GM18873 (cell line): ENCODE data around the gene UBL7.

Source experiments
- ATAC-seq: cut with Tn5 transposase; IDR thresholded peaks from one replicate; pipeline ENCODE4 v1.9.1; 2021; ENCODE audit warnings: mild to moderate bottlenecking, moderate library complexity, moderate number of reproducible peaks; ENCODE audit not compliant: unreplicated experiment, low FRiP score

UBL7 gene

DNA sequence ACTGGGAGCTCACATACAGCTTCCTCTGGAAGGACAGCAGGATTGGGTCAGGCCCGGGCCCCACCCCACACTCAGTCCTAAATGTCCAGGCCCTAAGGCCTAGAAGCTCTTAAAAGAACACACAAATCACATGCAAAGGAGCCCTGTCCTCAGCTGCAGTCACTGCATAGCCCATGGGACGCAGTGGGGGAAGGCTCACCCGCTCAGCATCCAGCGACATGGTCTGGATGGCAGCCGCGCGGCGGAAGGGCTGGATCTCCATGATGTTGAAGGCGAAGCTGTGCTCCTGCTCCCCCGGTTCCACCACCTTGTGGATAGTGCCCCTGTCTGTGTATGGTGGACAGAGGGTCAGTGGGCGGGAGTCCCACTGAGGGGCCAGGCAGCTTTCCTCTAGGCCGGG lies 49.3 kb downstream of the UBL7 start:
- no peak for ATAC-seq

DNA sequence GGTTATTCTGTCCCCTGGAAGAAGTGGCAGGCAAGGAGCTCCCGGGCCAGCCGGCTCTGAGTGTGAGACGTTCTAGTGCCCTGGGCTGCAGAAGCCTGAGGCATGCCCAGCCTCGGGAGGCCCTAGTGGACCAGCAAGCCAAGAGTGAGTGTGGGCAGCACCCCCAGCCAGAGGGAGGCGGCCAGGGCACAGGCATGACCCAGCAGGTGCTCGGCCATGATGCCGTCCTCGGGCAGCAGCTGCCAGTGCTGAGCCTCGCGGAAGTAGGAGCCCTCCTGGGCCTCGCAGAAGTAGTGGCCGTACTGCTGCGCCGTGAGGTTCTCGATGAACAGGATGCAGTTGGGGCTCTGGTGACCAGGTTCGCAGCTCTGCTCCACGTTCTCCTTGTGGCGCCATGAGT lies 50.5 kb downstream of the UBL7 start:
- ATAC-seq, result no peak

DNA sequence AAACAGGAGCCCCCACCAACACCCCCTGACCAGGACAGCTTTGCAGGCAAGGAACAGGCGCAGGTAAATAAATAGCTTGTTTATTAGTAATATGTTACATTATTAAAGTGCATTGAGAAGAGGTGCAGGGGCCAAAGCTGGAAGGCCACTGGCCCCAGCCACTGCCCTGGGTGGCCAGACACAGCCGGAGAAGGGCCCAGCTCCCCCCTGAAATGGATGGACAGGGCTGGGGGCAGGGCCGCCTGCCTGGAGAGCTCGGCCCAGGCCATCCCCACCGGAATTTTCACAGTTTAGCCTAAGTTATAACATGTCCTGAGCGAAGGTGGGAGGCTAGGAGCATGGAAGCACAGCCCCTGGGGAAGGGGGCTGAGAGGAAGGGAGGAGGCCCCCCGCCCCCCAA lies 51.7 kb downstream of the UBL7 start:
- ATAC-seq, result no peak

DNA sequence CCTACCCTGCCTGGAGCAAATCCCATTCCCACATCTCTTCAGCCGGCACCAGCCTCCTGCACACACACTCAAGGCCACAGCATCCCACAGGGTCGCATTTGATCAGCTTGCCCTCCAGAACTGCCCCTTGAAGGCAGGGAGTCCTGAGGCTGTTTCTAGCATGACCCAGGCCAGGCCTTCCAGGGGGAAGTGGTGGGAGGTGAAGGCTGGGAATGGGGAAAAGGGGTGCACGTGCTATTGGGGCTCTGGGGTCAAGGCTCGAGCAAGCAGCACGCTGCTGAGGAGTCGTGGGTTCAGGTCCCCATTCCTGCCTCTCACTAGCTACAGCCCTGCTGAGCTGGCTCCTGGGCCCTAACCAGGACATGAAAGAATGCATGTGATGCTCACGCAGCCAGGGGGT lies 52.1 kb downstream of the UBL7 start:
- no peak for ATAC-seq

DNA sequence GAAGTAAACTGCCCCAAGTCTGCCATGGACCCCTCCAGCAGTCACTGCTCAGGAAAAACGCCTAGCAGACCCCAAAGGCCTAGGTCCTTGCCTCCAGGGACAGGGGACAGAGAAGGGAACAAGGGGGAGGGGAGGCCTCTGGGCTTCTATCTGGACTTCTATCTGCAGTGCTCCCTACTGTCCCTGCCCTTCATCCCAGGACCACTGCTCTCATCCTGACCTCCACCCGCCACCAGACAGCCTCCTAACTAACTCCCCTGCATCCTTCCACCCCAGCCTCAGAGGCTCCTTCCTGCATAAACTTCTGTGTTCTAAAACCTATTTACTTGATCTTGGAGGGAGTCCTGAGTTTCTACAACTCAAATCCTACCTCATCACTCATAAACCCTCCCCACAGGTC lies 52.6 kb downstream of the UBL7 start:
- no peak for ATAC-seq

DNA sequence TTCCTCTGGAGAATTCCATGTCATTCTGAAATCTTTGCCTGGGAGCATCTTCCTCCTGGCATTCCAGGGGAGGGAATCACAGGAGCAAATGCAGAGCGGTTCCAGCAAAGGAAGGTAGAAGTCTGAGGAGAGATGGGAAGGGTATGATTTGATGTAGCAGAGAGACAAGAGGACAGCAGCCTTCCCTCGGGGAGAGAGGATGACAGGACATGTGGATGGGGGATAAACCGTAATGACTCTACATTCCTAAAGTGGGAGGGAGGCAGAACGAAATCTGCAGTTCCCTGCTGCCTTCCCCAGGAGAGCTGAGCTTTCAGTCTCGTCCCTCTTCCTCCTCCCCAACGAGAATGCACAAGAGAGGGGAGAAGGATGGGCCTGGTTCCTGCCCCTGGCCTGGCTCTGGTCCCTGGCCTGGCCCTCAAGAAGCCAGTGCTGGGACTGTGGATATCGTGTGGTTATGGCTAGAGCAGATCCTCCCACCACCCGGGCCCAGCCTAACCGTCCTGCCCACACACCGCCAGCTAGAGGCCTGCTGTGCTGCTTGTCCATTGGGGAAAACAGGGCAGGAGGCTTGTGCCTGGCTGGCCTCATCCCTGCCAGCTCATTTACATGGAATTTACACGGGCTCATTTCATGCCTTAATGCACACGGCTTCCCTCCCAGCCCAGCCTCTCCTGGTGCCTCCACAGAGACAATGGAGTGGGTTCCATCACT lies 53.8 kb downstream of the UBL7 start:
- no peak for ATAC-seq

DNA sequence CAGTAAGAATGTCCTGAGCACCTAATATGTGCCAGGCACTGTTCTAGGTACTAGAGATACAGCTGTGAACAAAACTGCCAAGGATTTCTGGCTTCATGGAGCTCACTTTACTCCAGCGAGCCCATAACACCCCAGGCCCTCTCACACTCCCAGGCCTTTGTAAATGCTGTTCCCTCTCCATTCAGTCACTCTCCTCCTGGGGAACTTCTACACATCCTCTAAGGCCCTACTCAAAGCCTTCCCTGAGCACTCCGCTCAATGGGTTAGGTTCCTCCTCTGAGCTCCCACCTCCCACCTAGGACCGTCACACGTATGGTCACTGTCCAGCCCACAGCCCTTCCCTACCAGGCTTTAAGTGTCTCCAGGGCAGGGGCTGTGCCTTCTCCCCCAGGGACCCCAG lies 54.4 kb downstream of the UBL7 start:
- ATAC-seq, result no peak

DNA sequence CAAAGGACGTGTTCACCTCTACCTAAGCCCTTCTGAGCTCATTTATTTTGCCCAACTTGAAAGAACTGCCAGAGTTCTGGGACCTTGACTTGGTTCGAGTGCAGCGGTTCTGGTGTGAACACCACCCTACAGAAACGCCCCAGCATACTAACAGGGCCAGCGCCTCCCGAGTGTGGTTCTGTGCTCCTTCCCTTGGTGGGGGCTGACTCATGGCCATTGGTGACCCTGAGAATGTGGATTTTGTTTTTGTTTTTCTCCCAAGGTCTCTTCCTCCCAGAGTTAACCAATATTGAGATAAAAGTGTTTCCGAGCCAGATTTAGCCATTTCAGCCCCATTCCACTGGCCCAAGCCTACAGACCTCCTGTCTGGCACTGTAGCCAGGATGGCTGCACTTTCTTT lies 55.1 kb downstream of the UBL7 start:
- no peak for ATAC-seq

DNA sequence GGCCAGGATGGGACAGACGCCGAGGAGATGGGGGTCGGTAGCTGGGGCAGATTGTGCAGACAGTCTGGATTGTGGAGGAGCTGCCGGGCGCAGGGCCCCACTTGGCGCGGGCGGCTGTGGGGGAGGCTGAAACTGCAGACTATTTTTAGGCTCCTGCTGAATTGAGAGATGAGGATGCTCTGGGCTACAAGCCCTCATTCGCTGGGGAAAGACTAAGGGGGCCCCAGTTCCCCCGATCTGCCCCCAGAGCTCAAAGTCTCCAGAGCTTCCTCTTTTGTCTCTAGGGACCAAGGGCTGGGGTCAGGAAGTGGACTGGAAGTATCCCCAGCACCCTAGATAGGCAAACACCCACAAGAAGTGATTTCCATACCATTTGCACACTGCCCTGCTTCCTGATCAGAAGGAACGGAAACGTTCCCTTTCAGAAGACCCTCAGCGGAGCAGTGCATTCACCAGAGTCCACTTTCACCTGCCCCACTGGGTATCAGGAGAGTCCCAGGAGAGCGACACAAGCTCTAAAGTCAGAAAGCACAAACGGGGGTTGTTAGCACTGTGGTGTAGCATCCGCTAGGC lies 56.9 kb downstream of the UBL7 start:
- no peak for ATAC-seq

DNA sequence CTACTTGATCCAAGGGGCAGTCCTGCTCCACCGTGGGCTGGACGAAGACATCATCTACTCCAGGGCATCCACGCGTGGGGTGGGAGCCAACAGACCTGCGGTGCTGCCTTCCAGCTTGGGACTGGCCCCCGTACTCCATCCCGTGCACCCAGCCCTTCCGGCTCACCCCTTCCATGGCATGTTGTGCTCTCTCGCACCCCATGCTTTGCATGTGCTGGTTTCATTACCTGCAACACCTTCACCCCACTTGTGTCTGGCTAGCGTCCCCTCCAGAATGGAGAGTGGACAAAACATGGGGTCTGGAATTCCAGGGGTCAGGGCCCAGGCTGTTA lies 57.4 kb downstream of the UBL7 start:
- no peak for ATAC-seq

DNA sequence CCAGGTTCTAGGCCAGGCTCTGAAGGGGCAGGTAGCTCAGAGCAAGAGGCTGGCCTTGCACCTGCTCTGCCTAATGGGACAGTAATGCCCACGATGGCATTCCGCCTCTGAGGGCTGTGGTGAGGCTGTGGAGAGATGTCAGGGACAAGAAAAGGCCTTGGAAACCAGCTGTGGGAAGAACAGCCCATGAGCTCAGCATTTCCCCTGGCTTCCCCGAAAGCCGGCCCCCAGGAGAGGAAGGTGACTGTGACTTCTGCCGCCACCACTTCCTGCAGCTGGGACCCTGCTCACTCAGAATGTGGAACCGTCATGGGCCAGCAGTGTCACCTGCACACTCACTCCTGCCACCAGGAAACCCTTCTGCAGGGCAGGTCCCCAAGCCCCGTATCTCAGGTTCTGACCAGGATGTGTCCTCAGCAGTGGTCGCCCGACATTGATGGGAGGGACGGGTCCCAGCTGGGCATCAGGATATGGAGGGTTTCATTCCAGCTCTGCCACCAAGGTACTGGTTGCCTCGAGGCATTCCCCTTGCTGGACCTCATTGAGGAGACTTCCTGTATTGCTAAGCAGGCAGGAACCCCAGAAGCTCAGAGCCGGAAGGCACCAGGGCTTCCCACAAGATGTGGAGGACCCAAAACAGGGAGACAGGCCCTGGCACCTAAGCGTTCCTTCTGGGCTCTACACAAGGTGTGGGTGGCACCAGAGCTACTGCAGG lies 57.9 kb downstream of the UBL7 start:
- no peak for ATAC-seq

DNA sequence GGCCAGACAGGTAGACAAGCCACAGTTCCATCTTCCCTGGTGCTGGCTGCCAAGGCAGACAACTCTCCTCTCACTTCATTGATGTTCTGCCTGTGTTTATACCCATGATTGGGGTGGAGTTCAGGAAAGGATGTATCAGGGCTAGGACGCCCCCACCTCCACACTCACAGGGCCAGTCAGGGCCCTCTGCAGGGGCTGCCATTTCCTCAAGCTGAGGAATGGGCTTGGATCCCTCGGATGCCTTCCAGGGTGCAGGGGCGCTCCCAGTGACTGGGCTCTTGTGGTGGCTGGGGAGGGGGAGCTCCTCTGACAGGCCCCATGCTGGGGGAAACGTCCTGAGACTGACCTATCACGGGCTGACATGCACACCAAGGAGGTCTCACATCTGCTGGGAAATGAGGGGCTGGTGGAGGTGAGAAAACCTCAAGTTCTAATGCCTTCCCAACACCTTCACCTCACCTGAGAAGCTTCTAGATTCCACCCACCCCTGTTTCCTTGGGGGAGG lies 58.6 kb downstream of the UBL7 start:
- no peak for ATAC-seq

DNA sequence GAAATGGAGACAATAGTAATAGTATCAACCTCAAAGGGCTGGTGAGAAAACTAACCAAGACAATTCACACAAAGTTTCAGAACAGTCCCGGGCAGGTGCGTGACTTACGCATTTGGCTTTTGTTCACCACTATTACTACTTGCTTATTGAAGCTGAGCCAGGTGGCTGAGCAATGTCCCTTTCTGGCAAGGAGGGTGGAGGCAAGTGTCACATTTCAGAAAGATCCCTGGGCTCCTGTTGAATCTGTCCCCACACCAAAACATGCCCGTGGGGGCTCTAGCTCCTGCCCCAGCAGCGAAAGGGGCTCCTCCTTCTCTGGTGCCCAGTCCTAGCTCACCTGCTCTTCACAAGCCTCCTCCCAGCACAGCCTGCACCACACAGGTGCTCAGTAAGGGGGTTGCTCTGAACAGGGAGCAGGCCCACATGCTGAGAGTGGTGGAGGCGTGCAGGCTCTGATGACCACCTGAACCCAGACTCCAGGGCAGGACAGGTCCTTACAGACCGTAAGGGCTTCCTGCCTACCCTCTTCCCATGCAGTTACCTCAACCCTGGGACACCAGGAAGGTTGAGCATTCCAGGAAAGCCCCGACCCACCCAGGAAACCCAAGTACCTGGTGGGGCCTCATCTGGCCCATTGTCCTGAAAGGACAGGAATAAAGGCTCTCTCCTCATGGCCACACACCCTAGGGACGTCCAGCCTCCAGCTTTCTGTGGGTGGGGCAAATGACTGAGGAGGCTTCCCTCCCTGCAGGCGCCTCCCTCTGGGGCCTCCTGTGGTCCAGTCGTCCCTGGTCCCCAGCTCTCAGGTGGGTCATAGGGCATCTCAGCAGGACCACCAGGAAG lies 59.8 kb downstream of the UBL7 start:
- ATAC-seq, result no peak

DNA sequence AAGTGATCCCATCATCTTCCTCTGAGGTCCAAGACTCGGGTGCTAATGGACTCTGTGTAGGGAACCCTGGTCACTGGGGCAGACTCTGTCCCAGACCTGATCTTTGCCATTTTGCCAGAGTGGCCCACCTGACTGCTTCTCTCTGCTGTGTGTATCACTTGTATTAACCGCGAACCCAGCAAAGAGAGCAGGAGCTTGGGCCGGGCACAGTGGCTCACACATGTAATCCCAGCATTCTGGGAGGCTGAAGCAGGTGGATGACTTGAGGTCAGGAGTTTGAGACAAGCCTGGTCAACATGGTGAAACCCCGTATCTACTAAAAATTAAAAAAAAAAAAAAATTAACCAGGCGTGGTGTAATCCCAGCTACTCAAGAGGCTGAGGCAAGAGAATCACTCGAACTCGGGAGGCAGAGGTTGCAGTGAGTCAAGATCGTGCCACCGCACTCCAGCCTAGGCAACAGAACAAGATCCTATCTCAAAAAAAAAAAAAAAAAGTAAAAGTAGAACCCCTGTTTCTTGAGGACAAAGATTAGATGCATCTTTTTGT lies 60.6 kb downstream of the UBL7 start:
- no peak for ATAC-seq

DNA sequence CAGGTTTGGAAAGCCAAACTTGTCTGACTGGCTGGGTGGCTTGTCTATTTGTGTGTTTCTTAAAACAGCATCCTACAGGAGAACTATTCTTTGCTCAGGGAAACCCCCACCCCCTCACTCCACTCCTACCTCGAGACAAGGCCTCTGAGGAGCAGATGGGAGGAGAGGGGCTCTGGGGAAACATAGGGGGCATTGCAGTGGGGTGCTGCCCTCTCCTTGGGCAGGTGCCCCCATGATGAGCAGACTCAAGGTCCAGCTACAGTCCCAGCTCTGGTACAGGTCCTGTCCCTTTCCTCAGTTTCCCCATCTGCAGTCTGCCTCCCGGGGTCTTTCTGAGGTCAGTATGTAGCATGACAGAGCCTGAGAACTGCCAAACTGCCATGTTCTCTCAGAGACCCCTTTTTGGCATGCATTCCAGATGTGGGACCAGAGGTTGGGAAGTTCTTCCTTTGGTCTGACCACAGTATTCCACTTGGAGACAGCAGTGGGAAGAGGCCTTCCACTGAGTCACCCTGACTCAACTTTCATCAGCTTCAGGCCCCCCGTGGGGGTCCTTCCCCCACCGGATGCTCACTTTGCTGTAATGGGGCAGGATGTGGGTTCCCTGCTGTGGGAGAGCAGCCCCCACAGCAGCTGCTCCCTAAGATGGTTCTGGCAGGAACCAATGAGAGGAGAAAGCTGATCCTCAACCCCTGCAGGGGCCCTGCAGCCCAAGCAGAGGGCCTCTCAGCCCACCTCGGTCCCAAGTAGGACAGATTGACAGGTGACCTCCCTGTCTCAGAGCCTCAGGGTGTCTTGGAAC lies 61.2 kb downstream of the UBL7 start:
- no peak for ATAC-seq

DNA sequence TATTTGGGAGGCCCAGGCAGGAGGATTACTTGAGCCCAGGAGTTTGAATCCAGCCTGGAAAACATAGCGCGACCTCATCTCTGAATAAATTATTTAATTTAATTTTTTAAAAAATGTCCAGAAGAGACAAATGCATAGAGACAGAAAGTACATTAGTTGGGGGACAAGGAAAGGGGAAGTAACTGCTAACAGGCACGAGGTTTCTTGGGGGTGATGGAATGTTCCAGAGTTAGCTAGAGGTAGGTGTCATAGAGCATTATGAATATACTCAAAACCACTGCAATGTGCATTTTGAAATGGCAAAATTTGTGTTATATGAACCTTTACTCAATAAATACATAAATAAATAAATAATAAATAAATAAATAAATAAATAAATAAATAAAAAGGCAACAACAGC lies 61.9 kb downstream of the UBL7 start:
- ATAC-seq, result no peak

DNA sequence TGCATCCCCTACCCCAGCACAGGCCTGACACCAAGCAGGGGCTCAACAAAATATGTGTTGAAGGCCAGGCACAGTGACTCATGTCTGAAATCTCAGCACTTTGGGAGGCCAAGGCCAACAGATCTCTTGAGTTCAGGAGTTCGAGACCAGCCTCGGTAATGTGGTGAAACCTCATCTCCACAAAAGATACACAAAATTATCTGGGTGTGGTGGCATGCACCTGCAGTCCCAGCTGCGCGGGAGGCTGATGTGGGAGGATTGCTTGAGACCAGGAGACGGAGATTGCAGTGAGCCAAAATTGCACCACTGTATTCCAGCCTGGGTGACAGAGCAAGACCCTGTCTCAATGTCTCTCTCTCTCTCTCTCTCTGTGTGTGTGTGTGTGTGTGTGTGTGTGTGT lies 62.8 kb downstream of the UBL7 start:
- no peak for ATAC-seq

DNA sequence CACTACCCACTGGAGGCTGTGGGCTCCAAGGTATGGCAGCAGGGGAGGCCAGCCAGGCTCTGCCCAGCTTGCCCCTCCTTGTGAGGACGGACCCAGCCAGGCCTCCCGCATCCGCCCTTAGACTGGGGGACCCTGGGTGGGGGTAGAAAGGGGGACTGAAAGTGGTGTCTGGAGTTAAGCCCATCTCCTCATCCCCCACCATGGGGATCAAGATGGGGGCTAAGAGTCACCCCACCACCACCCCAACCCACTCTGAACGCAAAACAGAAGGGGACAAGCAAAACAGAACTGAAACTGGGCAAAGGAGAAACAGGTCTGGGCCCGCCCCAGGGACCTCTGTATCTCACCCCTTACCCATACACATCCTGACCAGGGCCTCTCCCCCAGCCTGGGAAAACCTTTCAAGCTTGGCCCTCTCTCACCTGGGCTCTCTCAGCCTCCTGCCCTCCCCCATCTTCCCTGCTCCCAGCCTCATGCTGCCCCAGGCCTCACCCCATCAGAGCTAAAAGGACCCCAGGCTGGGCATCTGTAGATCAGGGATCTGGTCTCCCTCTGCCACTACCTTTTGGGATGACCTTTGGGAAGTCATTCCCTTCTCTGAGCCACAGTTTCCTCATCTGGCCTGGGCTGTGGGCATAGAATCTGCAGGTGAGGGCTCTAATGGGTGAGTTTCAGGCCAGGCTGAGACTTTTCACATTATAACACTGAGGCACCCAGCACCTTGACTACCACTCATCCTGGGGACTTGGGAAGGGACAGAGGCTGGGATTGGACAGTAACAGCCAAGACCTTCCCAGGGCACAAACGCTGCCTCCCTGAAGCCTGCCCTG lies 63.5 kb downstream of the UBL7 start:
- no peak for ATAC-seq
